Erythroblast (primary cell): Measurements from ENCODE around the gene CARD8.

ENCODE experiments used
- GATA1 ChIP-seq: IDR thresholded peaks from 2 replicates; pipeline ENCODE4 v1.6.1; 2011; ENCODE audit warnings: low read depth, mild to moderate bottlenecking, control low read depth, low read length, moderate library complexity
- POLR2A ChIP-seq: IDR thresholded peaks from 2 replicates; pipeline ENCODE4 v1.6.1; 2011; ENCODE audit warnings: mild to moderate bottlenecking, low read length

DNA sequence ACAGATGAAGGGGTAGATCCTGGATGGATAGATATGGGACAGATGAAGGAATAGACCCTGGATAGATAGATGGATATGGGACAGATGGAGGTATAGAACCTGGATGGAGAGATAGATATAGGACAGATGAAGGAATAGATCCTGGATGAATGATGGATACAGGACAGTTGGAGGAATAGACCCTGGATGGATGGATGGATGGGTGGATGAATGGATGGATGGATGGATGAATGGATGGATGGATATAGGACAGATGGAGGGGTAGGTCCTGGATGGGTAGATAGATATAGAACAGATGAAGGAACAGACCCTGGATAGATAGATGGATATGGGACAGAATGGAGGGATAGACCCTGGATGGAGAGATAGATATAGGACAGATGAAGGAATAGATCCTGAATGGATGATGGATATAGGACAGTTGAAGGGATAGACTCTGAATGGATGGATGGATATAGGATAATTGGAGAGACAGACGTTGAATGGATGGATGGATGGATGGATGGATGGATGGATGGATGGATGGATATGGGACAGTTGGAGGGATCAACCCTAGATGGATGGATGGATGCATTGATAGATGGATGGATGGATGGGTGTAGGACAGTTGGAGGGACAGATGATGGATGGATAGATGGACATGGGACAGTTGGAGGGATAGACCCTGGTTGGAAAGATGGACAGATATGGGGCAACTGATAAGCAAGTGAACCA, 46.3 kb upstream of the CARD8 start:
- no peak for TF ChIP-seq POLR2A
- TF ChIP-seq GATA1 = no peak
